ENCODE results near the gene EDN2.
A peak's percentile ranks its signal among the peaks of the same experiment; 100 is the strongest.

The EDN2 gene

DNA sequence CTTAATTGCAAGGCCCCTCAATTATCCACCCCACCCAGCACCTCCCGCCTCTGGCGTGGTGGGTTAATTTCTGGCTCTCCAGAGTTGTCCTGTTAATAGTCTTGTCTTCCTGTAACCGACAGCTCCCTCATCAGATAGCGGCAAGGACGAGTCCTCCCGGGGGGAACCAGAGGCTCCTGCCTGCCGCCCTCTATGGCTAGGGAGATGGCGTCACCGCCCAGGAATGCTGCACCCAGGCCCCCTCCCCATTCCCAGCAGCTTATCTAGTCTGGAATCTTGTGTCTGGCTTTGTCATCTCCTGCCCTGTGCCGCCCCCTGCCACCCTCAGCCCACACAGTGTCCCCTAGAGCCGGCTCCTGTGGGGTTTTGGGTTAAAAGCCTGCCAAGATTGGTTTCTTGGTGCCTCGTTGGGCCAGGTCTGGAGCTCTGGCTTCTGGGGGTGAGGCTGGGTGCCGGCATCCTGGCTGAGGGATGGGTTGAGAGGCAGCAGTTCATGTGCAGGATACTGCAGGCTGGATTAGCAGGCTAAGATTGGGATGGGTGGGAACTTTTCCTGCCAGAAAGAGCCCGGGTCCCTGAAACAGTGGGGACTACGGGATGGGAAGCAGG is 48.8 kb downstream of the EDN2 start:
- no peak for DNase-seq (ENCODE audit: low read depth in 2 of 2)
- no peak overlapping the region for H3K4me3 ChIP-seq (replicated peaks in 1 of 2; ENCODE audit: low read depth in 2 of 2, low read length in 2 of 2)
- TF ChIP-seq, protein P1, sequence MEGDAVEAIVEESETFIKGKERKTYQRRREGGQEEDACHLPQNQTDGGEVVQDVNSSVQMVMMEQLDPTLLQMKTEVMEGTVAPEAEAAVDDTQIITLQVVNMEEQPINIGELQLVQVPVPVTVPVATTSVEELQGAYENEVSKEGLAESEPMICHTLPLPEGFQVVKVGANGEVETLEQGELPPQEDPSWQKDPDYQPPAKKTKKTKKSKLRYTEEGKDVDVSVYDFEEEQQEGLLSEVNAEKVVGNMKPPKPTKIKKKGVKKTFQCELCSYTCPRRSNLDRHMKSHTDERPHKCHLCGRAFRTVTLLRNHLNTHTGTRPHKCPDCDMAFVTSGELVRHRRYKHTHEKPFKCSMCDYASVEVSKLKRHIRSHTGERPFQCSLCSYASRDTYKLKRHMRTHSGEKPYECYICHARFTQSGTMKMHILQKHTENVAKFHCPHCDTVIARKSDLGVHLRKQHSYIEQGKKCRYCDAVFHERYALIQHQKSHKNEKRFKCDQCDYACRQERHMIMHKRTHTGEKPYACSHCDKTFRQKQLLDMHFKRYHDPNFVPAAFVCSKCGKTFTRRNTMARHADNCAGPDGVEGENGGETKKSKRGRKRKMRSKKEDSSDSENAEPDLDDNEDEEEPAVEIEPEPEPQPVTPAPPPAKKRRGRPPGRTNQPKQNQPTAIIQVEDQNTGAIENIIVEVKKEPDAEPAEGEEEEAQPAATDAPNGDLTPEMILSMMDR (IDR thresholded peaks at IDR 0.05; ENCODE audit: low read depth, low read length), result no peak

DNA sequence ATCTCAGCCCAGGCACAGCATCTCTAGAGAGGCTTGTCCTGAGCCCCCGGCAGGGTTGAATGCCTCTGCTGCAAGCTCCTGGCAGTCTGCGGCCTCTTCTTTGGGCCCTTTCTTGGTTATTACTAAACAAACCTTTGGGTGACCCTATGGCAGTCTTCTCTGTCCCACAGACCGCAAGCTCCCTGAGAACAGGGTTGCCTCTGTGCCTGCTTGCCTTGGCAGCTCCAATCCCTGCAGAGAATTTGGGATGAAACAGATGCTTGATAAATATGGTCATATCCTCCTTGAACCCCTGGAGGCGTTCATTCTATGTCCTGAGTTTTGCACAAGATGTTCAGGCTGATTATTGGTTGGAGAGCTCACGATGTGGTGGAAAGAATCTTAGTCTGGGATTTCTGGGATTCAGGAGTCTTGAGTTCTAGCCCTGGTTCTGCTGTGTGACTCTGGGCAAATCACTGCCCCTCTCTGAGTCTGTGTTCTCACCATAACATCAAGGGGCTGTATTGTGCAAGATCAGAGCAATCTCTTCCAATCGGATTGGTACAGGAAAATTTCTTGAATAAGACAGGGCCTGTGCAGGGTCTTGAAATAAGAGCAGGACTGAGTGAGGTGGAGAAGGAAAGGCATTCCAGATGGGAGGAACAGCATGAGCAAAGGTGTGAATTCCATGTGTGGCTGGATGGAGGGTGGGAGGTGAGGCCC is 49.6 kb downstream of the EDN2 start:
- DNase-seq (ENCODE audit: low read depth in 2 of 2), result no peak
- no peak overlapping the region for H3K4me3 ChIP-seq (replicated peaks in 1 of 2; ENCODE audit: low read depth in 2 of 2, low read length in 2 of 2)

DNA sequence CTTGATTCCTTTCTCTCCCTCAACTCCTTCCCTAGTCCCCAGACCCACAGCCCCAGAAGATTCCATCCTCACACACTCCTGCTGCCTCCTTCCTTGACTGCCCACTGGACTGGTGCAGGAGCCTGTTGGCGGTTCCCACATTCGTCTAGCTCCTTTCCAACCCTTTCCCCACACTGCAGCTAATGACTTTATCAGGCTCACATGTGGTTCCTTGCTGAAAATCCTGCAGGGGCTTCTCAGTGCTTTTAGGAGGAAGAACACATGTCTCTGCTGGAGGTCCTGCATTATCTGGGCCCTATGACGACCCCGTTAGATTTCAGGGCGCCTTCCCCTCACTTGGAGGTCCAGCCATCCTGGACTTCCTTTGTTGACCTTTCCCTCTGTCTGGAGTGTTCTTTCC is 50.2 kb downstream of the EDN2 start:
- no peak for DNase-seq (ENCODE audit: low read depth in 2 of 2)
- no peak overlapping the region for H3K4me3 ChIP-seq (replicated peaks in 1 of 2; ENCODE audit: low read depth in 2 of 2, low read length in 2 of 2)
- TF ChIP-seq, protein P1 (IDR thresholded peaks at IDR 0.05; ENCODE audit: low read depth, low read length), result no peak

More for the DNA sequence above, 49.6 kb downstream of the EDN2 start:
- TF ChIP-seq, protein P1 (IDR thresholded peaks at IDR 0.05; ENCODE audit: low read depth, low read length), result no peak

DNA sequence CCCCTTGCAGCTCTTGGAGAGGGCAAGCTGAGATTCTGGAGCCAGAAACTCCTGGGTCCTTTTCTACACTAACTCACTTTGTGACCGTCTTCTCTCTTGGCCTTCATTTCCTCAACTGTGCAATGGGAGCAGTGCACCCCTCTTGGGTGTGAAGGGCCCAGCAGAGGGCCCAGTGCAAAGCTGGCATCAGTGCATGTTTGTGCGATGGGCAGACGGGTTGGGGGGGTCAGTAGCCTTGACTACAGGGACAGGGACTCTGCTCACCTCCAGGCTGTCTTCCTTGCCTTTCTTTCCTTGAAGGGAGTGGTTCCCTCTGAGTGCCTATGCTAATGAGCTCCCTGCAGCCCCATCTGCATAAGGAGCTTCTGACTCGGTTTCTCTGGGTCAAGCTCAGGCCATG is 51.0 kb downstream of the EDN2 start:
- no peak for DNase-seq (ENCODE audit: low read depth in 2 of 2)
- H3K4me3 ChIP-seq (replicated peaks in 1 of 2; ENCODE audit: low read depth in 2 of 2, low read length in 2 of 2), result no peak overlapping the region
- TF ChIP-seq, protein P1 (IDR thresholded peaks at IDR 0.05; ENCODE audit: low read depth, low read length), result no peak

DNA sequence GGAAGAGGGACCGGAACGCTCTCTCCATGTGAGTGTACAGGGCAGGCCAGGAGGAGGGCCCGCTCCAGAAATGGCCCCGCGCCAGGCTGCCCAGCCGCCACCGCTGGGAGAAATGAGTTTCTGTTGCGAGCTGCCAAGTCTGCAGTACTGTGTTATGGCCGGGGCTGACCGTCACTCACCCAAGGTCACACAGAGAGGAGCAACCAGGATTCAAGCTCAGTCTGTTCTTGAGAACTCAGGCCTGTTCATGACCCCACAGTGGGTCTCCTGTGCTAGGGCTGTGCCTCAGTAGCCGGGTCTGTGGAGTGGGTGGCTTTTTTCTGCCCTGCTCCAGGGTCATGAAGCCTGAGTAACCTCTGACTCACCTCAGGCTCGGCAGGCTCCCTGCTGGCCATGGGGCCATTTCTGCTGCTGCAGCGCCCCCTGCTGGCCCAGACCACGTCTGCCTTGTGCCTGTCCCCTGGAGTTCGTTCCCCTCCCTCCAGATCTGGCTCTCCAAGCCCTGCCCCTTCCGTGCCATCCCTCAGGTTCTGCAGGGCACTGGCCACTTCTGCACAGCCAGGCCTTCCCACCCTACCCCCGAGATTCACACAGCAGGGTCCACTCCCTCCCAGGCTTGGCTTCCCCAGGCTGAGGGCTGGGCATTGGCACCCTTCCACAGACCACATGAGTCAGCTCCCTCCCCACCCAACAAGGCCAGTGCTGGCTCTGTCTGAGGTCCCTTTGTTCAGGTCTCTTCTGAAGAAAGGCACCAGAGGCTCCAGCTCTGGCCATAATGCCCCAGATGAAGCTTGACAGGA is 51.8 kb downstream of the EDN2 start:
- DNase-seq (ENCODE audit: low read depth in 2 of 2), result peak; percentile 86 to 92
- no peak overlapping the region for H3K4me3 ChIP-seq (replicated peaks in 1 of 2; ENCODE audit: low read depth in 2 of 2, low read length in 2 of 2)
- TF ChIP-seq, protein P1 (IDR thresholded peaks at IDR 0.05; ENCODE audit: low read depth, low read length), result peak; percentile 92

DNA sequence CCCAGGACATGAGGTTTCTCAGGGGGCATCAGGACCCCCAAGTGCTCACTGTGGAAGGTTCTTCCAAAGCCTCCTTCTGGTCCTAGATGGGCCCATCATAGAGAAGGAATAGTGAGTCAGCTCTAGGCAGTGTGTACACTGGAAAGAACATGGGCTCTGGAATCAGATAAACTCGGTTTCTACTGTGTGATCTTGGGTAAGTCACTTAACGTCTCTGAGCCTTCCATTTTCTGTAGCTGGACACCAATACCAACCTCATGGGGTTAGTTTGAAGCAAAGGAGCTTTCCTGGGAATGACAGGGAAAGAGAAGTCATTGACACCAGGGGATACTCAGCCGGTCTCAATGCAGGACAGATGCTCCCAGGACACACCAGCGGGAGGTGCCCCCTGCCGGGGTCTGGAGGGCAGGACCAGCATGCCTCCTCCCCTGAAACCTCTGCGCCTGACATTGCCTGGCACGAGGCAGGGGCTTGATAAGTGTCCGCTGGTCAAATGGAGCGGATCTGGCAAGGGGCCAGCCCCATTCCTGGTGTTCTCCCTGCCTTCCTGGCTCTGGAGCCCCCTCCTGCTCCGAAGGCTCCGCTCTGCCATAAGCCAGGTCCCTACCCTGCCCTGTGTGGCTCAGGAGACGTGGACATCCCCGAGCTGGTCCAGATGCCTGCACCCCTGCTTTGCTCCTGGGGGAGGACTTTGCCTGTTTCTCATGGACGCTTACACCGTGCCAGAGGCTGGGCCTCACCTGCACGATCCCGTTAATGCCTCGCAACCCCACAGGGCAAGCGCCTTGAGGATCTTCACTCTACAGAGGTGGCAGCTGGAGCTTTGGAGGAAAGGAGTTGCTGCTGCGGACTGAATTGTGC is 52.8 kb downstream of the EDN2 start:
- TF ChIP-seq, protein P1 (IDR thresholded peaks at IDR 0.05; ENCODE audit: low read depth, low read length), result no peak
- H3K4me3 ChIP-seq (replicated peaks in 1 of 2; ENCODE audit: low read depth in 2 of 2, low read length in 2 of 2), result no peak overlapping the region
- DNase-seq (ENCODE audit: low read depth in 2 of 2), result no peak
